CD4-positive, alpha-beta T cell (primary cell): ENCODE data around the gene TSC2. TPM values are rescaled to one million over a fixed set of nuclear protein-coding genes. Genes with fewer than 3 reads are reported as not detected.
A peak's percentile ranks its signal among the peaks of the same experiment; 100 is the strongest.

ENCODE experiments used
- ATAC-seq: fragments of 200-7000 bp; cut with Tn5 transposase; one replicate; pipeline ENCODE4 v1.10.0; 2022; ENCODE audit warnings: mild to moderate bottlenecking; ENCODE audit not compliant: poor library complexity
- CTCF ChIA-PET: fragments of 350-600 bp; sonication (Branson Sonifier 250); formaldehyde crosslinking; loops from one replicate; lab custom pipeline; 2021; ENCODE audit warnings: antibody characterized with exemption, inconsistent platforms; lab: Charles Lee
- POLR2A ChIA-PET: fragments of 350-600 bp; sonication (Branson Sonifier 250); formaldehyde crosslinking; loops from one replicate; lab custom pipeline; 2021; ENCODE audit warnings: antibody characterized with exemption, inconsistent platforms; lab: Charles Lee
- DNase-seq, 14 experiments: peaks; one replicate each; pipeline ENCODE4 v3.0.0-alpha.2; 2013 to 2020; ENCODE audit warnings: mixed read lengths in 2 of 14
- H3K27ac ChIP-seq, 2 donors: one replicate each; pipeline versions ENCODE4 v1.5.1 to v1.7.0; 2013; ENCODE audit warnings: low read length in 2 of 2, low read depth in 1 of 2, mild to moderate bottlenecking in 1 of 2
- H3K27me3 ChIP-seq, 2 experiments: 1 replicate in 1 of 2; 2 replicates in 1 of 2; pipeline versions ENCODE4 v1.6.1 to v1.7.0; 2013; ENCODE audit warnings: low read length in 2 of 2, control low read depth in 1 of 2, mild to moderate bottlenecking in 1 of 2, moderate library complexity in 1 of 2; ENCODE audit not compliant: insufficient read depth in 2 of 2, control insufficient read depth in 1 of 2
- H3K36me3 ChIP-seq: one replicate; pipeline ENCODE4 v1.6.1; 2013; ENCODE audit warnings: low read length, control low read depth; ENCODE audit not compliant: insufficient read depth
- H3K4me1 ChIP-seq: one replicate; pipeline ENCODE4 v1.6.1; 2013; ENCODE audit warnings: low read length, control low read depth; ENCODE audit not compliant: insufficient read depth
- H3K4me3 ChIP-seq: one replicate; pipeline ENCODE4 v1.5.1; 2013; ENCODE audit warnings: mild to moderate bottlenecking, low read length, moderate library complexity
- H3K9me3 ChIP-seq, 2 experiments: 1 replicate in 1 of 2; 2 replicates in 1 of 2; pipeline versions ENCODE4 v1.6.1 to v1.7.0; 2013; ENCODE audit warnings: low read length in 2 of 2, mild to moderate bottlenecking in 2 of 2, control low read depth in 1 of 2, moderate library complexity in 1 of 2; ENCODE audit not compliant: control insufficient read depth in 1 of 2, insufficient read depth in 1 of 2
- H3K27ac Mint-ChIP-seq: one replicate; pipeline ENCODE4 v1.8.0; 2020; ENCODE audit warnings: mixed read lengths
- H3K27me3 Mint-ChIP-seq: one replicate; pipeline ENCODE4 v1.8.0; 2021; ENCODE audit warnings: mixed read lengths
- H3K36me3 Mint-ChIP-seq: one replicate; pipeline ENCODE4 v1.8.0; 2021; ENCODE audit warnings: low read depth, mixed read lengths
- H3K4me1 Mint-ChIP-seq: one replicate; pipeline ENCODE4 v1.8.0; 2021; ENCODE audit warnings: low read depth, mixed read lengths
- H3K4me3 Mint-ChIP-seq: one replicate; pipeline ENCODE4 v1.8.0; 2020; ENCODE audit warnings: mild to moderate bottlenecking, mixed read lengths
- H3K9me3 Mint-ChIP-seq: one replicate; pipeline ENCODE4 v1.8.0; 2020; ENCODE audit warnings: mixed read lengths
- intact Hi-C, 2 experiments: fragments of 100-400 bp; cut with DNase I in 1 of 2; cut with micrococcal nuclease in 1 of 2; formaldehyde crosslinking; loops; one replicate each; pipeline versions ENCODE4 v1.15.1 to v1.9.0; 2023 to 2025; cut with DNase I, micrococcal nuclease
- total RNA-seq, 174 experiments: library from RNA in 2 of 174; stranded (reverse) in 2 of 174; gene quantifications; one replicate each; pipeline ENCODE4 v1.2.3 and lab custom pipeline; 2021 to 2026
- TF ChIP-seq, protein P1 (sequence below): fragments of 200-600 bp; IDR thresholded peaks from one replicate; pipeline ENCODE4 v1.8.0; 2022; ENCODE audit warnings: antibody characterized with exemption, mild to moderate bottlenecking

Gene TSC2
- total RNA-seq, 2 experiments from 2014 or later = 83.0 to 85.0 TPM

DNA sequence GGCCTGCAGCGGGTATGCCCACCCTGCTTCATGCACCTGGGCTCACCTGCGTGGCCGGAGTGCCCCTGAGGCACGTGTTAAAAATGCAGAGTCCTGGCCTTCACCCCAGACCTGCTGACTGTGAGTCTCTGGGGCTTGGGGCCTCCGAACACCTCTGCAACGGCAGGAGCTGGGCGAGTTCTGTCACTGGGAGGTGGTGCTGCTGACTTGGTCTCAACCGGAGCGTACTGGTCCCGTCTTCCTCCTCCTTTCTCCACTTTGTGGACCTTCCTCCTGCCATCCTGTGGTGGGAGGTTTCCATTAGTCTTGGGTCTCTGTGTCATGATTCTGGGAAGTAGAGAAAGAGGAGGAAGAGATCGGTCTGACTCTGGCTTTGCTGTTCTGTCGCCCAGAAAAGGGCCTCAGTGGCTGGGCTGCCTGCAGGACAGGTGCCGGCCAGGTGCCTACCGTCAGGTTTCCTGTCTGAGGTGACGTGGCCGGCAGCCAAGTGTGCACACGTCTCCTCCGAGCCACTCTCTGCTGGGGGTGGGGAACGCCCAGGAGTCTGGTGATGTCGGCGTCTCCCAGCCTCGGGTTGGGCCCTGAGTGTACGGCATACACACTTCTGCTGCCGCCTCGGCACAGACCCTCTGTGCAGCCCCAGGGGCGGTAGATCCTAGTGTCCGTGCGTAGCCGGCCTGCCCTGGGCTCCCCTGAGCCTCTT lies 6.9 kb downstream of the TSC2 start:
- Histone ChIP-seq H3K9me3 (no peaks in the 10 kb centered on the region), H3K27ac (no peak overlapping the region), H3K4me3 (no peak overlapping the region), H3K27me3 (no peaks in the 10 kb centered on the region), H3K4me1 (no peaks in the 10 kb centered on the region), H3K36me3 (peaks cover 70% of the 10 kb centered on the region)
- no peak for ATAC-seq
- Mint-ChIP-seq H3K27me3 (no peaks in the 10 kb centered on the region), H3K27ac (no peak overlapping the region), H3K9me3 (no peaks in the 10 kb centered on the region), H3K4me3 (no peak overlapping the region), H3K36me3 (peaks cover 45% of the 10 kb centered on the region), H3K4me1 (no peaks in the 10 kb centered on the region)
- no peak for DNase-seq
- TF ChIP-seq, protein P1, sequence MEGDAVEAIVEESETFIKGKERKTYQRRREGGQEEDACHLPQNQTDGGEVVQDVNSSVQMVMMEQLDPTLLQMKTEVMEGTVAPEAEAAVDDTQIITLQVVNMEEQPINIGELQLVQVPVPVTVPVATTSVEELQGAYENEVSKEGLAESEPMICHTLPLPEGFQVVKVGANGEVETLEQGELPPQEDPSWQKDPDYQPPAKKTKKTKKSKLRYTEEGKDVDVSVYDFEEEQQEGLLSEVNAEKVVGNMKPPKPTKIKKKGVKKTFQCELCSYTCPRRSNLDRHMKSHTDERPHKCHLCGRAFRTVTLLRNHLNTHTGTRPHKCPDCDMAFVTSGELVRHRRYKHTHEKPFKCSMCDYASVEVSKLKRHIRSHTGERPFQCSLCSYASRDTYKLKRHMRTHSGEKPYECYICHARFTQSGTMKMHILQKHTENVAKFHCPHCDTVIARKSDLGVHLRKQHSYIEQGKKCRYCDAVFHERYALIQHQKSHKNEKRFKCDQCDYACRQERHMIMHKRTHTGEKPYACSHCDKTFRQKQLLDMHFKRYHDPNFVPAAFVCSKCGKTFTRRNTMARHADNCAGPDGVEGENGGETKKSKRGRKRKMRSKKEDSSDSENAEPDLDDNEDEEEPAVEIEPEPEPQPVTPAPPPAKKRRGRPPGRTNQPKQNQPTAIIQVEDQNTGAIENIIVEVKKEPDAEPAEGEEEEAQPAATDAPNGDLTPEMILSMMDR = no peak
- CTCF ChIA-PET = no interaction called here
- POLR2A ChIA-PET = no interaction called here
- intact Hi-C loops = no loop called here

DNA sequence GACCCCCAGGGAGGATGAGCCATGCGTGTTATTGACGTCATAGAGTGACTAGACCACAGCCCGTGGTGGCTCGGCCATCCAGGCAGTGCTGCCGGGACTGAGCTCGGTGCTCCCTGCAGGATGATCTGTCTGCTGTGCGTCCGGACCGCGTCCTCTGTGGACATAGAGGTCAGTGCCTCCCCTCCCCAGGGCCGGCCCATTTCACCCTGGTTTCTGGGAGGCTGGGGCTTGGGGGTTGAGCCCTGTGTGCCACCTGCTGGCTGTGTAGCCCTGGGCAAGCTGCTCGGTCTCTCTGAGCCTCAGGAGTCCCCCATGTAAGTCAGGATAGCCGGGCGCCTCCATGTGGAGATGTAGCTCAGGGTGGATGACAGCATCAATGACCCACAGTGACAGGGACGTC lies 8.3 kb downstream of the TSC2 start:
- POLR2A ChIA-PET = no interaction called here
- Mint-ChIP-seq H3K4me1 (no peaks in the 10 kb centered on the region), H3K27ac (no peak overlapping the region), H3K27me3 (no peaks in the 10 kb centered on the region), H3K36me3 (peaks cover 40% of the 10 kb centered on the region), H3K9me3 (no peaks in the 10 kb centered on the region), H3K4me3 (no peak overlapping the region)
- CTCF ChIA-PET = interaction anchor here (1.6 to 2.0 kb wide), 2 partner anchors 8 to 85 kb away, joined by 4 to 5 read pairs; partner anchors contain the start of genes NTHL1 and TSC2
- H3K4me3 ChIP-seq = no peak overlapping the region
- H3K27me3 ChIP-seq = no peaks in the 10 kb centered on the region
- TF ChIP-seq, protein P1 = no peak
- no peak overlapping the region for H3K27ac ChIP-seq
- ATAC-seq (no peak), DNase-seq (peak in 1 of 14 experiments; percentile 11)
- no peaks in the 10 kb centered on the region for H3K4me1 ChIP-seq
- intact Hi-C loops = no loop called here
- H3K9me3 ChIP-seq = no peaks in the 10 kb centered on the region
- peaks cover 76% of the 10 kb centered on the region for H3K36me3 ChIP-seq

DNA sequence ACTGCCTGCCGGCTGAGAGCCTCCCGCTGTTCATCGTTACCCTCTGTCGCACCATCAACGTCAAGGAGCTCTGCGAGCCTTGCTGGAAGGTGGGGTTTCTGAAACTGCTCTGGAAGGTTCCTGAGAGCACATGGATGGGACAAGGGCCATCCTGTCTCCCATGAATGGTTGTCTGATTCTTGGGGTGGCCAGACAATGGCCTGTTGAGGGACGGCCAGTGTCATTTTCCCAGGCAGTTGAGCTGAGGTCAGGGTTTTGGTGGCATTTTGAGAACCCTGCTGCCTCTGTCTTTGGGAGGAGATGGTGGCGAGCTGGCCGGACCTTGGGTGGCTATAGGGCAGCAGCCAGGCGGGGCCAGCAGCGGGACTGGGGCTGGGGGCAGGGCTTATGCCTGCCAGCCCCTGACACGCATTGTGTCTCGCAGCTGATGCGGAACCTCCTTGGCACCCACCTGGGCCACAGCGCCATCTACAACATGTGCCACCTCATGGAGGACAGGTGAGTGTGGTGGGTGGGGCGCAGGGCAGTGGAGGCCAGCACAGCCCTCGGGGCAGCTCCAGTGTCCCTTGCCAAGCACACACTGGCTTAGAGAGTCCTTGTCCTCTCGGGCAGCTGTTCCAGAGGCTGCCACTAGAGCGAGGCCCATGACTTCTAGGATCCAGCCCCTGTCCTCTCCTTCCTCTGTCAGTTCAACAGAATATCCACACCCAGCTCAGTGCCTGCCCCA lies 9.1 kb downstream of the TSC2 start:
- DNase-seq = no peak
- Mint-ChIP-seq H3K36me3 (peaks cover 40% of the 10 kb centered on the region), H3K9me3 (no peaks in the 10 kb centered on the region), H3K4me1 (no peaks in the 10 kb centered on the region), H3K27me3 (no peaks in the 10 kb centered on the region), H3K27ac (no peak overlapping the region), H3K4me3 (no peak overlapping the region)
- Histone ChIP-seq H3K36me3 (peaks cover 77% of the 10 kb centered on the region), H3K4me1 (no peaks in the 10 kb centered on the region), H3K9me3 (no peaks in the 10 kb centered on the region), H3K27me3 (no peaks in the 10 kb centered on the region), H3K27ac (no peak overlapping the region), H3K4me3 (no peak overlapping the region)
- ChIA-PET POLR2A (interaction anchor here (0.9 kb wide), 1 partner anchor 84 kb away, joined by 3 read pairs; no protein-coding TSS in a partner anchor), CTCF (interaction anchor here (1.6 to 2.0 kb wide), 2 partner anchors 9 to 84 kb away, joined by 4 to 5 read pairs; partner anchors contain the start of genes NTHL1 and TSC2)
- TF ChIP-seq, protein P1 = no peak
- intact Hi-C loops = no loop called here
- no peak for ATAC-seq
